H1 (cell line): ENCODE results near the gene GNA12.

Experiments
- BRCA1 ChIP-seq: IDR thresholded peaks from 2 replicates; pipeline ENCODE4 v1.6.1; 2012; ENCODE audit warnings: low read depth, low read length, improper control_type of control experiment
- CHD7 ChIP-seq: fragments of 300-600 bp; sonication (generic); IDR thresholded peaks from 2 replicates; pipeline ENCODE4 v1.7.1; 2012; ENCODE audit warnings: low read length, moderate library complexity, mild to moderate bottlenecking, inconsistent platforms; ENCODE audit not compliant: insufficient replicate concordance
- EGR1 ChIP-seq: IDR thresholded peaks from 2 replicates; pipeline ENCODE4 v1.6.1; 2011; ENCODE audit warnings: low read depth, low read length, borderline replicate concordance
- MAFK ChIP-seq: IDR thresholded peaks from 2 replicates; pipeline ENCODE4 v1.6.1; 2012; ENCODE audit warnings: low read depth, mild to moderate bottlenecking, improper control_type of control experiment, low read length
- POLR2A ChIP-seq, 2 experiments: IDR thresholded peaks; 1 replicate in 1 of 2; 2 replicates in 1 of 2; pipeline ENCODE4 v1.6.1; 2011; ENCODE audit warnings: low read depth in 2 of 2, low read length in 2 of 2, mild to moderate bottlenecking in 2 of 2; ENCODE audit errors: control extremely low read depth in 1 of 2
- RBBP5 ChIP-seq: IDR thresholded peaks from 2 replicates; pipeline ENCODE4 v1.7.1; 2012; ENCODE audit warnings: low read depth, mild to moderate bottlenecking, inconsistent platforms, low read length, moderate library complexity, borderline replicate concordance
- SP1 ChIP-seq: IDR thresholded peaks from 2 replicates; pipeline ENCODE4 v1.6.1; 2011; ENCODE audit warnings: low read depth, low read length
- TAF1 ChIP-seq: IDR thresholded peaks from 2 replicates; pipeline ENCODE4 v1.6.1; 2011; ENCODE audit warnings: mild to moderate bottlenecking, low read depth, low read length
- ZNF274 ChIP-seq: IDR thresholded peaks from 2 replicates; pipeline ENCODE4 v1.7.0; 2012; ENCODE audit warnings: low read length, borderline replicate concordance; ENCODE audit errors: extremely low read depth
- TF ChIP-seq, protein P1 (sequence below), 3 experiments: IDR thresholded peaks; 1 replicate in 2 of 3; 2 replicates in 1 of 3; pipeline versions ENCODE4 v1.5.1 to v1.6.1; 2011; ENCODE audit warnings: low read length in 3 of 3, mild to moderate bottlenecking in 3 of 3, inconsistent platforms in 2 of 3, low read depth in 1 of 3, moderate library complexity in 1 of 3; ENCODE audit not compliant: insufficient read depth in 1 of 3; ENCODE audit errors: control extremely low read depth in 1 of 3

DNA sequence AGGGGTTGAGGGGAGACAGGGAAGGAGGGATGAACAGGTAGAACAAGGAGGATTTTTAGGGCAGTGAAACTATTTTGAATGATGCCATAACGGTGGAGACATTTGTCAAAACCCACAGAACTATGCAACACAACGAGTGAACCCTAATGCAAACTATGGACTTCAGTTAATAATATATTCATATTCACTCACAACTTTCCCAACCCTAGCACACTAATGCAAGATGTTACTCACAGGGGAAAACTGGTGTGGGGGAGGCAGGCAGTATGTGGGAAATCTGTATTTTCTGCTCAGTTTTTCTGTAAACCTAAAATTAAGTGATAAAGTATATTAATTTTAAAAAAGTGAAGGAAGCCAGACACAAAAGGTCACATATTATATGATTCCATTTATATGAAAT, 17.3 kb downstream of the GNA12 start:
- no peak for TF ChIP-seq RBBP5
- TF ChIP-seq MAFK: no peak
- TF ChIP-seq TAF1: no peak
- TF ChIP-seq, protein P1, sequence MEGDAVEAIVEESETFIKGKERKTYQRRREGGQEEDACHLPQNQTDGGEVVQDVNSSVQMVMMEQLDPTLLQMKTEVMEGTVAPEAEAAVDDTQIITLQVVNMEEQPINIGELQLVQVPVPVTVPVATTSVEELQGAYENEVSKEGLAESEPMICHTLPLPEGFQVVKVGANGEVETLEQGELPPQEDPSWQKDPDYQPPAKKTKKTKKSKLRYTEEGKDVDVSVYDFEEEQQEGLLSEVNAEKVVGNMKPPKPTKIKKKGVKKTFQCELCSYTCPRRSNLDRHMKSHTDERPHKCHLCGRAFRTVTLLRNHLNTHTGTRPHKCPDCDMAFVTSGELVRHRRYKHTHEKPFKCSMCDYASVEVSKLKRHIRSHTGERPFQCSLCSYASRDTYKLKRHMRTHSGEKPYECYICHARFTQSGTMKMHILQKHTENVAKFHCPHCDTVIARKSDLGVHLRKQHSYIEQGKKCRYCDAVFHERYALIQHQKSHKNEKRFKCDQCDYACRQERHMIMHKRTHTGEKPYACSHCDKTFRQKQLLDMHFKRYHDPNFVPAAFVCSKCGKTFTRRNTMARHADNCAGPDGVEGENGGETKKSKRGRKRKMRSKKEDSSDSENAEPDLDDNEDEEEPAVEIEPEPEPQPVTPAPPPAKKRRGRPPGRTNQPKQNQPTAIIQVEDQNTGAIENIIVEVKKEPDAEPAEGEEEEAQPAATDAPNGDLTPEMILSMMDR (IDR thresholded peaks at IDR 0.05; ENCODE audit: control extremely low read depth in 1 of 3, insufficient read depth in 1 of 3, low read depth in 1 of 3, low read length in 3 of 3): no peak
- TF ChIP-seq BRCA1: no peak
- no peak for TF ChIP-seq CHD7
- TF ChIP-seq POLR2A (IDR thresholded peaks at IDR 0.05; ENCODE audit: control extremely low read depth in 1 of 2, low read depth in 2 of 2, low read length in 2 of 2): no peak
- no peak for TF ChIP-seq SP1
- TF ChIP-seq ZNF274: no peak
- no peak for TF ChIP-seq EGR1
